HepG2 (cell line): Measurements from ENCODE around the gene RTN4. TPM values are rescaled to one million over a fixed set of nuclear protein-coding genes. Genes with fewer than 3 reads are reported as not detected.

Experiments used
- ATAC-seq: fragments of 200-7000 bp; cut with Tn5 transposase; 3 replicates; pipeline ENCODE4 v1.9.1; 2020; ENCODE audit warnings: mild to moderate bottlenecking, moderate library complexity
- BruUV-seq: library from RNA; stranded (reverse); fragments of 400-500 nt; replicated peaks from 2 replicates; lab custom pipeline; 2021; lab: Mats Ljungman, UMichigan
- CTCF ChIA-PET: fragments of 300-600 bp; formaldehyde crosslinking; extraction: SDS; loops from one replicate; lab custom pipeline; 2021; ENCODE audit warnings: low total read pairs, inconsistent platforms, low intra/inter-chr PET ratio; lab: Yijun Ruan, JAX
- POLR2A ChIA-PET: fragments of 350-600 bp; sonication (Branson Sonifier 250); formaldehyde crosslinking; loops from one replicate; lab custom pipeline; 2020; ENCODE audit warnings: antibody characterized with exemption, inconsistent platforms; lab: Yijun Ruan, JAX
- DNase-seq: peaks from one replicate; pipeline ENCODE4 v3.0.0-alpha.2; 2015; ENCODE audit warnings: low spot score
- FAIRE-seq: peaks from 3 replicates; lab custom pipeline; 2011; peaks lifted over from hg19 to GRCh38; lab: Jason Lieb, UNC
- H2AFZ ChIP-seq: one replicate; pipeline ENCODE4 v1.6.1; 2011; ENCODE audit warnings: low read length, inconsistent platforms
- H3K27ac ChIP-seq: fragments of 300-600 bp; 3 replicates; pipeline ENCODE4 v1.8.0; 2011; ENCODE audit warnings: mixed run types, mild to moderate bottlenecking, mixed read lengths, low read length, inconsistent platforms; ENCODE audit not compliant: insufficient read depth; ENCODE audit errors: extremely low read length
- H3K27me3 ChIP-seq, 2 experiments: fragments of 200-600 bp in 1 of 2; 2 replicates in 1 of 2; 3 replicates in 1 of 2; pipeline versions ENCODE4 v1.6.0 to v1.8.0; 2011; ENCODE audit warnings: low read length in 2 of 2, mild to moderate bottlenecking in 2 of 2, moderate library complexity in 2 of 2, inconsistent platforms in 1 of 2; ENCODE audit not compliant: insufficient read depth in 2 of 2, control insufficient read depth in 1 of 2
- H3K36me3 ChIP-seq, 2 experiments: fragments of 200-600 bp in 1 of 2; replicated peaks in 1 of 2; 2 replicates in 1 of 2; 3 replicates in 1 of 2; pipeline versions ENCODE4 v1.5.1 to v1.8.0; 2011; ENCODE audit warnings: low read length in 2 of 2, inconsistent platforms in 1 of 2; ENCODE audit not compliant: insufficient read depth in 2 of 2, control insufficient read depth in 1 of 2
- H3K4me1 ChIP-seq: 2 replicates; pipeline ENCODE4 v1.5.1; 2012; ENCODE audit warnings: low read length, inconsistent platforms; ENCODE audit not compliant: insufficient read depth
- H3K4me2 ChIP-seq: 2 replicates; pipeline ENCODE4 v1.6.0; 2011; ENCODE audit warnings: low read depth, low read length, inconsistent platforms
- H3K4me3 ChIP-seq, 3 experiments: fragments of 200-600 bp in 1 of 3; sonication (generic), shearing (Covaris generic) in 1 of 3; replicated peaks in 1 of 3; 2 replicates each; pipeline ENCODE4 v1.5.1; 2011 to 2016; ENCODE audit warnings: low read length in 3 of 3, inconsistent platforms in 2 of 3, low read depth in 2 of 3, mild to moderate bottlenecking in 2 of 3, control low read depth in 1 of 3, mixed read lengths in 1 of 3; ENCODE audit not compliant: insufficient read depth in 1 of 3
- H3K79me2 ChIP-seq: one replicate; pipeline ENCODE4 v1.6.1; 2011; ENCODE audit warnings: low read length, inconsistent platforms; ENCODE audit not compliant: insufficient read depth
- H3K9ac ChIP-seq: 2 replicates; pipeline ENCODE4 v1.6.0; 2011; ENCODE audit warnings: mild to moderate bottlenecking, low read depth, low read length, inconsistent platforms; ENCODE audit not compliant: insufficient read depth
- H3K9me3 ChIP-seq: 2 replicates; pipeline ENCODE4 v1.5.1; 2012; ENCODE audit warnings: mild to moderate bottlenecking, low read length
- H4K20me1 ChIP-seq: 2 replicates; pipeline ENCODE4 v1.6.0; 2011; ENCODE audit warnings: inconsistent platforms, mild to moderate bottlenecking, low read length, moderate library complexity; ENCODE audit not compliant: insufficient read depth
- ATF1 ChIP-seq: IDR thresholded peaks from 2 replicates; pipeline ENCODE4 v1.6.1; 2016; ENCODE audit warnings: mild to moderate bottlenecking, control low read depth
- CREB3 ChIP-seq: sonication (generic); formaldehyde crosslinking; IDR thresholded peaks from 2 replicates; pipeline ENCODE4 v1.5.0; 2020; ENCODE audit warnings: missing genetic modification reagents
- GATAD2A ChIP-seq: IDR thresholded peaks from 2 replicates; pipeline ENCODE4 v1.6.1; 2016
- GPBP1L1 ChIP-seq: sonication (generic); formaldehyde crosslinking; IDR thresholded peaks from 2 replicates; pipeline ENCODE4 v1.5.0; 2020; ENCODE audit warnings: mild to moderate bottlenecking, missing genetic modification reagents
- KLF6 ChIP-seq: IDR thresholded peaks from 2 replicates; pipeline ENCODE4 v1.8.0; 2016; ENCODE audit warnings: missing biosample characterization, missing genetic modification reagents
- RXRB ChIP-seq: IDR thresholded peaks from 2 replicates; pipeline ENCODE4 v1.6.1; 2016; ENCODE audit warnings: borderline replicate concordance, missing genetic modification reagents, missing compliant biosample characterization
- SIX1 ChIP-seq: sonication (generic); formaldehyde crosslinking; IDR thresholded peaks from 2 replicates; pipeline ENCODE4 v1.4.0; 2020; ENCODE audit warnings: missing genetic modification reagents, borderline replicate concordance
- ZBED4 ChIP-seq: sonication (generic); formaldehyde crosslinking; IDR thresholded peaks from 2 replicates; pipeline ENCODE4 v1.4.0; 2020; ENCODE audit warnings: missing genetic modification reagents, borderline replicate concordance
- ZMYM4 ChIP-seq: sonication (generic); formaldehyde crosslinking; IDR thresholded peaks from 2 replicates; pipeline ENCODE4 v1.8.1; 2023; ENCODE audit warnings: mild to moderate bottlenecking, missing genetic modification reagents
- ZSCAN5A ChIP-seq: sonication (generic); formaldehyde crosslinking; IDR thresholded peaks from 2 replicates; pipeline ENCODE4 v1.8.0; 2022; ENCODE audit warnings: mild to moderate bottlenecking, missing genetic modification reagents, borderline replicate concordance
- WGBS: methylation state at CpG from one replicate; pipeline ENCODE4 v1.1.6; 2017; ENCODE audit warnings: low lambda C conversion rate; 5-methylcytosine and 5-hydroxymethylcytosine counted together
- in situ Hi-C: cut with HindIII; loops from 2 replicates; pipeline ENCODE4 v1.10.0; 2017; ENCODE audit warnings: low pct_unique_long_range_greater_than_20kb; ENCODE audit not compliant: extremely low pct_ligation_motif_present
- intact Hi-C: fragments of 100-400 bp; cut with micrococcal nuclease; formaldehyde crosslinking; loops from one replicate; pipeline ENCODE4 v1.10.0; 2022; ENCODE audit not compliant: unreplicated experiment
- polyA plus RNA-seq, 8 experiments: library from polyadenylated mRNA; depleted of rRNA in 3 of 8; stranded (reverse) in 7 of 8; unstranded in 1 of 8; fragments of >200 nt; fragmentation: Illumina TruSeq in 4 of 8; extraction: Trizol in 4 of 8; gene quantifications; 2 replicates each; pipeline versions ENCODE4 v1.2.1 to v1.2.3, GENCODE V29; 2011 to 2016; ENCODE audit warnings: low read depth in 4 of 8, missing spikeins in 1 of 8, mixed read lengths in 1 of 8; ENCODE audit not compliant: insufficient read depth in 1 of 8
- total RNA-seq, 5 experiments: library from RNA; depleted of rRNA; stranded (reverse); fragments of >200 nt; fragmentation: Illumina TruSeq; extraction: Trizol; gene quantifications; 2 replicates each; pipeline ENCODE4 v1.2.3, GENCODE V29; 2016; ENCODE audit warnings: low read depth in 1 of 5

RTN4 gene
- total and polyA plus RNA-seq, 2 of the 13 experiments (the other 11 are each of a cell fraction or from before 2014, with no cell fraction given): 98.4 to 133 TPM

- Histone ChIP-seq H3K9me3 (no peaks in the 10 kb centered on the region), H3K4me2 (no peak overlapping the region), H3K4me3 (no peak overlapping the region), H3K27ac (no peak overlapping the region), H3K27me3 (no peaks in the 10 kb centered on the region), H2AFZ (no peak overlapping the region), H3K79me2 (no peaks in the 10 kb centered on the region), H3K36me3 (no peaks in the 10 kb centered on the region), H3K4me1 (peaks cover 11% of the 10 kb centered on the region; the same call in 1 of the 2 replicates), H3K9ac (no peak overlapping the region), H4K20me1 (no peaks in the 10 kb centered on the region)
- no peak for TF ChIP-seq RXRB (CRISPR knock-in tag)
- 0 out of 2 replicates have a peak, but pooled peaks have one; percentile 27 for TF ChIP-seq ZSCAN5A (CRISPR knock-in tag)
- TF ChIP-seq CREB3 (CRISPR knock-in tag): no peak
- no peak for TF ChIP-seq SIX1 (CRISPR knock-in tag)
- POLR2A ChIA-PET: no interaction called here
- in situ Hi-C loops (no loop called here), intact Hi-C loops (loop anchor here (2.0 kb wide), 1 partner anchor 106 kb away; no protein-coding TSS in a partner anchor)
- ATAC-seq: no peak; the same call in 1 of the 3 replicates
- CTCF ChIA-PET: no interaction called here
- FAIRE-seq: no peak
- no TSS peak for BruUV-seq
- no peak for DNase-seq
- WGBS: 77% methylated on average over 6 of the region's 6 CpGs
These were observed 13.0 kb upstream of the RTN4 start for GRCh38 chr2:55063226-55063625.

GRCh38 chr2:55062754-55063153 lies 12.5 kb upstream of the RTN4 start:
- Histone ChIP-seq H3K4me2 (no peak overlapping the region), H3K27ac (no peak overlapping the region), H3K4me1 (peaks cover 11% of the 10 kb centered on the region; the same call in 1 of the 2 replicates), H2AFZ (peak overlapping the region; percentile 55), H3K4me3 (no peak overlapping the region), H3K27me3 (no peaks in the 10 kb centered on the region), H3K9me3 (no peaks in the 10 kb centered on the region), H3K36me3 (no peaks in the 10 kb centered on the region), H3K9ac (no peak overlapping the region), H3K79me2 (no peaks in the 10 kb centered on the region), H4K20me1 (no peaks in the 10 kb centered on the region)
- ChIA-PET CTCF (no interaction called here), POLR2A (no interaction called here)
- BruUV-seq: no TSS peak
- intact Hi-C loops (loop anchor here (2.0 kb wide), 1 partner anchor 106 kb away; no protein-coding TSS in a partner anchor), in situ Hi-C loops (no loop called here)
- ATAC-seq (no peak), DNase-seq (no peak), FAIRE-seq (no peak)
- 19% methylated on average over 1 of the region's 1 CpG for WGBS
- TF ChIP-seq KLF6 (CRISPR knock-in tag) (no peak), GATAD2A (no peak), GPBP1L1 (CRISPR knock-in tag) (no peak), ZMYM4 (no peak), ZBED4 (no peak), ATF1 (CRISPR knock-in tag) (no peak)
